Left ventricle myocardium inferior (tissue), 1 donor: ENCODE data around the gene FAM98A. TPM values are rescaled to one million over a fixed set of nuclear protein-coding genes. Genes with fewer than 3 reads are reported as not detected.

Experiments
- DNase-seq: peaks from one replicate; pipeline ENCODE4 v3.0.0-alpha.2; 2020
- H3K27ac ChIP-seq: fragments of 200-600 bp; replicated peaks from 2 replicates; pipeline ENCODE4 v1.8.0; 2021
- H3K27me3 ChIP-seq: fragments of 200-600 bp; 2 replicates; pipeline ENCODE4 v1.8.0; 2021; ENCODE audit warnings: low read depth
- H3K36me3 ChIP-seq: fragments of 200-600 bp; 2 replicates; pipeline ENCODE4 v1.8.0; 2021
- H3K4me1 ChIP-seq: fragments of 200-600 bp; 2 replicates; pipeline ENCODE4 v1.8.0; 2021
- H3K4me3 ChIP-seq: fragments of 200-600 bp; 2 replicates; pipeline ENCODE4 v1.8.0; 2021; ENCODE audit warnings: mild to moderate bottlenecking, moderate library complexity
- H3K9me3 ChIP-seq: fragments of 200-600 bp; replicated peaks from 2 replicates; pipeline ENCODE4 v1.8.0; 2021
- intact Hi-C: fragments of 100-400 bp; cut with micrococcal nuclease; formaldehyde crosslinking; loops from one replicate; pipeline ENCODE4 v1.11.0; 2022
- total RNA-seq: library from RNA; stranded (reverse); fragmentation: NEBNext Ultra II Directional; extraction: Animal tissue kit (Norgen Biotek cat#: 25700); gene quantifications from one replicate; pipeline ENCODE4 v1.2.1, GENCODE V29; 2021
- TF ChIP-seq, protein P1 (sequence below): fragments of 200-600 bp; IDR thresholded peaks from 2 replicates; pipeline ENCODE4 v1.8.0; 2021; ENCODE audit warnings: antibody characterized with exemption, mild to moderate bottlenecking, borderline replicate concordance
- donor health status: DM: no; HTN: yes; CAD: no; lungs with severe emphysema.

The FAM98A gene
- total RNA-seq, 1 donor from 2014 or later = 84.8 TPM

GRCh38 chr2:33633315-33633714 lies 34.2 kb upstream of the FAM98A start:
- H3K27ac ChIP-seq = no peak overlapping the region
- peaks cover 6% of the 10 kb centered on the region for H3K9me3 ChIP-seq
- DNase-seq = no peak
- H3K4me1 ChIP-seq = no peaks in the 10 kb centered on the region
- H3K27me3 ChIP-seq = no peaks in the 10 kb centered on the region
- TF ChIP-seq, protein P1, sequence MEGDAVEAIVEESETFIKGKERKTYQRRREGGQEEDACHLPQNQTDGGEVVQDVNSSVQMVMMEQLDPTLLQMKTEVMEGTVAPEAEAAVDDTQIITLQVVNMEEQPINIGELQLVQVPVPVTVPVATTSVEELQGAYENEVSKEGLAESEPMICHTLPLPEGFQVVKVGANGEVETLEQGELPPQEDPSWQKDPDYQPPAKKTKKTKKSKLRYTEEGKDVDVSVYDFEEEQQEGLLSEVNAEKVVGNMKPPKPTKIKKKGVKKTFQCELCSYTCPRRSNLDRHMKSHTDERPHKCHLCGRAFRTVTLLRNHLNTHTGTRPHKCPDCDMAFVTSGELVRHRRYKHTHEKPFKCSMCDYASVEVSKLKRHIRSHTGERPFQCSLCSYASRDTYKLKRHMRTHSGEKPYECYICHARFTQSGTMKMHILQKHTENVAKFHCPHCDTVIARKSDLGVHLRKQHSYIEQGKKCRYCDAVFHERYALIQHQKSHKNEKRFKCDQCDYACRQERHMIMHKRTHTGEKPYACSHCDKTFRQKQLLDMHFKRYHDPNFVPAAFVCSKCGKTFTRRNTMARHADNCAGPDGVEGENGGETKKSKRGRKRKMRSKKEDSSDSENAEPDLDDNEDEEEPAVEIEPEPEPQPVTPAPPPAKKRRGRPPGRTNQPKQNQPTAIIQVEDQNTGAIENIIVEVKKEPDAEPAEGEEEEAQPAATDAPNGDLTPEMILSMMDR = no peak
- H3K36me3 ChIP-seq = no peaks in the 10 kb centered on the region
- intact Hi-C loops = no loop called here
- H3K4me3 ChIP-seq = no peak overlapping the region

- Histone ChIP-seq H3K9me3 (peaks cover 6% of the 10 kb centered on the region), H3K36me3 (no peaks in the 10 kb centered on the region), H3K4me1 (no peaks in the 10 kb centered on the region), H3K27me3 (no peaks in the 10 kb centered on the region), H3K27ac (no peak overlapping the region), H3K4me3 (no peak overlapping the region)
- no peak for DNase-seq
- TF ChIP-seq, protein P1 = no peak
- intact Hi-C loops = no loop called here
These were observed 33.7 kb upstream of the FAM98A start for GRCh38 chr2:33632831-33633230.

DNA sequence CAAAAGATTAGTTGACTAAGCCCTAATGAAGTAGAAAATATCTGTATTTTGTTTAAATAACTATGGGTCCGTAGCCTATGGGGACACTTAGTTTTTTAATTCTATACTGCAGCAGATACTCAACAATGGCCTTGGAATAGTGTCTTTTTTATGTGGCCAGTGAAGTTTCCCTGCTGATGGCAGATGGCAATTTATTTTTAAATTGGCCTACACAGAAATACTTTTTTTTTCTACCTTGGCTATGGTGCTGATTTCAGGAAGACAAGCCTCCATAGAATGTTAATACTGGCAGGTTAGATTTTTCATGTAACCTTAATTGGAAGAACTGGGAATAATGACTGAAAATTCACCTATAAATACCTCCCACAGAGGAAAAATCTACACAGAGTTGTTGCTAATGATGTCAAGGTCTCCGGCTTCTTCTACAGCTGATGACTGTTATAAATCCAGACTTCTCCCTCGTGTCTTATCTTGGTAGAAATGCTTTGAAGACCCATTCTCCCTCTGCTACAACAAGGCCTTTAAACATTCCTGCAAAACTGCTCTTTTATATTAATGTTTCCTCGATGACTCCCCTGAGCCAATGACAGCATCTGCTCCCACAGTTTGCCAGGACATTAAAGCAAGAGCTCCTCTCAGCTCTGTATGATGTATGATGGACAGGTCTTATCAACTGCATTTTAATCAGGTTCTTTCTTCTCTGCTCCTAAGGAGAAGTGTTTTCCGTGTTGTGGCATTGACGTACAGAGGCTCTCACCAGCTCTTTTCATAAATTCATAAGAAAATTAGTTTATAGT lies 29.1 kb upstream of the FAM98A start:
- Histone ChIP-seq H3K27ac (no peak overlapping the region), H3K27me3 (no peaks in the 10 kb centered on the region), H3K36me3 (no peaks in the 10 kb centered on the region), H3K9me3 (peaks cover 6% of the 10 kb centered on the region), H3K4me3 (no peak overlapping the region), H3K4me1 (no peaks in the 10 kb centered on the region)
- TF ChIP-seq, protein P1 = no peak
- DNase-seq = no peak
- intact Hi-C loops = no loop called here

GRCh38 chr2:33619028-33619427 lies 19.9 kb upstream of the FAM98A start:
- Histone ChIP-seq H3K27ac (no peak overlapping the region), H3K4me3 (no peak overlapping the region), H3K36me3 (no peaks in the 10 kb centered on the region), H3K4me1 (no peaks in the 10 kb centered on the region), H3K9me3 (peaks cover 23% of the 10 kb centered on the region), H3K27me3 (no peaks in the 10 kb centered on the region)
- intact Hi-C loops = no loop called here
- DNase-seq = no peak
- TF ChIP-seq, protein P1 = no peak

- no peak for DNase-seq
- Histone ChIP-seq H3K27ac (no peak overlapping the region), H3K4me3 (no peak overlapping the region), H3K36me3 (no peaks in the 10 kb centered on the region), H3K27me3 (no peaks in the 10 kb centered on the region), H3K9me3 (peaks cover 23% of the 10 kb centered on the region), H3K4me1 (peaks cover 2% of the 10 kb centered on the region)
- intact Hi-C loops = no loop called here
- TF ChIP-seq, protein P1 = no peak
These were observed 18.9 kb upstream of the FAM98A start for GRCh38 chr2:33617989-33618388.
